Fibroblast of the aortic adventitia (primary cell): ENCODE measurements around the gene RAB4B. TPM values are rescaled to one million over a fixed set of nuclear protein-coding genes. Genes with fewer than 3 reads are reported as not detected.
"Not testable (repeated sequence)": the region's sequence is repeated elsewhere in the genome, so short reads cannot be mapped to it uniquely, and the experiment has no call there.

Experiments
- DNase-seq: peaks from one replicate; pipeline ENCODE4 v3.0.0-alpha.2; 2010; ENCODE audit warnings: low read depth
- H3K4me3 ChIP-seq: 2 replicates; pipeline ENCODE4 v1.5.1; 2011; ENCODE audit warnings: low read depth, mild to moderate bottlenecking, control low read depth, low read length, moderate library complexity
- total RNA-seq: library from RNA; depleted of rRNA; stranded (reverse); fragments of >200 nt; gene quantifications from 2 replicates; pipeline ENCODE4 v1.2.3, GENCODE V29; 2012; ENCODE audit warnings: low replicate concordance
- TF ChIP-seq, protein P1 (sequence below): IDR thresholded peaks from 2 replicates; pipeline ENCODE4 v1.5.1; 2011; ENCODE audit warnings: mild to moderate bottlenecking, low read length, control low read depth, inconsistent platforms; ENCODE audit not compliant: insufficient read depth

RAB4B gene
- total RNA-seq, 1 donor, result 10.1 TPM

DNA sequence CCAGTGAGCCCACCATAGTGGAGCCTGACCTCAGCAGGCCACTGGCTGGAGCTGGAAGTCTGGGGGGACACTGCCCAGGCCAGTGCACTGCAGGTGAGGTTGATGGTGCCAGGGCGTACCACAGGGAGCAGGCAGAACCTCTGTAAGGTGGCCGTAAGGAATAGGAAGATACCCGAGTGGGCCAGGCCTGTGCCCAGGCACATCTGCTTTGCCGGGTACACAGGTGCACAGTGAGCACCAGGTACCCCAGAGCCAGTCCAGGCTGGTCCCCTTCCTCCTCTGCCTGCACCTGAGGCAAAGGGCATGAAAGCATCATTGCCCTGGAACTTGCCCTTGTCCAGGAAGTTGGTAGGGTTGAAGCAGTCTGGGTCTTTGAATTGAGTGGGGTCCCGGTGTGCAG lies 30.4 kb downstream of the RAB4B start:
- TF ChIP-seq, protein P1, sequence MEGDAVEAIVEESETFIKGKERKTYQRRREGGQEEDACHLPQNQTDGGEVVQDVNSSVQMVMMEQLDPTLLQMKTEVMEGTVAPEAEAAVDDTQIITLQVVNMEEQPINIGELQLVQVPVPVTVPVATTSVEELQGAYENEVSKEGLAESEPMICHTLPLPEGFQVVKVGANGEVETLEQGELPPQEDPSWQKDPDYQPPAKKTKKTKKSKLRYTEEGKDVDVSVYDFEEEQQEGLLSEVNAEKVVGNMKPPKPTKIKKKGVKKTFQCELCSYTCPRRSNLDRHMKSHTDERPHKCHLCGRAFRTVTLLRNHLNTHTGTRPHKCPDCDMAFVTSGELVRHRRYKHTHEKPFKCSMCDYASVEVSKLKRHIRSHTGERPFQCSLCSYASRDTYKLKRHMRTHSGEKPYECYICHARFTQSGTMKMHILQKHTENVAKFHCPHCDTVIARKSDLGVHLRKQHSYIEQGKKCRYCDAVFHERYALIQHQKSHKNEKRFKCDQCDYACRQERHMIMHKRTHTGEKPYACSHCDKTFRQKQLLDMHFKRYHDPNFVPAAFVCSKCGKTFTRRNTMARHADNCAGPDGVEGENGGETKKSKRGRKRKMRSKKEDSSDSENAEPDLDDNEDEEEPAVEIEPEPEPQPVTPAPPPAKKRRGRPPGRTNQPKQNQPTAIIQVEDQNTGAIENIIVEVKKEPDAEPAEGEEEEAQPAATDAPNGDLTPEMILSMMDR, result no peak
- no peak for DNase-seq
- no peak overlapping the region for H3K4me3 ChIP-seq

DNA sequence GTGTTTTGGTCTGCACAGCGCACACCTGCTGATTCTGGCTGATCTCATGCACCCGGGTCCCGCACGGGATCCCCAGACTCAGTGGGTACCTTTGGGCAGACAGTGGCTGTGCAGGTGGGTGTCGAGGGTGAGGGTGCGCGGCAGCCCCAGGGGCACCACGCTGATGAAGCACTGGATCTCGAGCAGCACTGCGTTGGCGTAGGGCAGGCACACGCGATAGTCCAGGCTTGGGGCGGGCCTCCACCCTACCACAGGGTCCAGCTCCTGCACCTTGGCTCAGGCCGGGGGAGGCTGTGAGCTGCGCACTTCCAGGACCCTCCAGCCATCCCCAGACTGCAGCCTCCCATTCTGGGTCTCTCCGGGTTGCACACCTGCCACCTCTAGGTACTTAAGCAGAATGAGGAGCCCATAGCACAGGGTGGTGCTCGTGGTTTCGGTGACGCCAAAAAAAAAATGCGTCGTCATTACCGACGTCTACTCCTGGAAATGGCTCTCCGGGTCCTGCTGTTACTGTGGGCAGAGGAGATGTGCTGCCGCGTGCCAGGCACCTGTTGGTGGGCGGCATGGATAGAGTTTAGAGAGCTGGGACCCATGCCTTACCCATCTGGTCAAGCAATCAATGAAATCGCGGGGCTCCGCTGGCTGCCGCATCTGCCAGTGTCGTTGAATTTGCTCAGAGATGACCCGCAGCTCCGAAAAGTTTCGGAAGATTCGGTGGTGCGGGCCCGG lies 31.5 kb downstream of the RAB4B start:
- DNase-seq, result no peak
- no peak overlapping the region for H3K4me3 ChIP-seq
- TF ChIP-seq, protein P1, result no peak

DNA sequence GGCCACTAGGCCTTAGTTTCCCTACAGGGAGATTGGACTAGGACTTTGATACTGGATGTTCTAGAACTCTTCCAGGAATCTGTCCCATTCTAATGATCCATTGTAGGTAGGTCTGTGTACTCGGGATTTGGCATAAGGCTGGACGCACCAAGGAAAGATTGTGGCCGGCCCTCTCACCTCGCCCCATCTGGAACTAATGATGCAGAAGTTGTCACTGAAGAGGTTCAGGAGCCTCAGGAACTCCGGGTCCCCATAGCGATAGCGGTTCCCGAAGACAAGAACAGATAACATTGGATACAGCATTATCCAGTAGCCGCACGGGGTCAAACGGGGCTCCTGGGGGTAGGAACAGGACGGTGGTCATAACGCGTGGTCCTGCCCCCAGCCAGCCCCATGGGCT lies 32.1 kb downstream of the RAB4B start:
- H3K4me3 ChIP-seq, result peak overlapping the region; percentile 41
- no peak for DNase-seq
- TF ChIP-seq, protein P1, result no peak

DNA sequence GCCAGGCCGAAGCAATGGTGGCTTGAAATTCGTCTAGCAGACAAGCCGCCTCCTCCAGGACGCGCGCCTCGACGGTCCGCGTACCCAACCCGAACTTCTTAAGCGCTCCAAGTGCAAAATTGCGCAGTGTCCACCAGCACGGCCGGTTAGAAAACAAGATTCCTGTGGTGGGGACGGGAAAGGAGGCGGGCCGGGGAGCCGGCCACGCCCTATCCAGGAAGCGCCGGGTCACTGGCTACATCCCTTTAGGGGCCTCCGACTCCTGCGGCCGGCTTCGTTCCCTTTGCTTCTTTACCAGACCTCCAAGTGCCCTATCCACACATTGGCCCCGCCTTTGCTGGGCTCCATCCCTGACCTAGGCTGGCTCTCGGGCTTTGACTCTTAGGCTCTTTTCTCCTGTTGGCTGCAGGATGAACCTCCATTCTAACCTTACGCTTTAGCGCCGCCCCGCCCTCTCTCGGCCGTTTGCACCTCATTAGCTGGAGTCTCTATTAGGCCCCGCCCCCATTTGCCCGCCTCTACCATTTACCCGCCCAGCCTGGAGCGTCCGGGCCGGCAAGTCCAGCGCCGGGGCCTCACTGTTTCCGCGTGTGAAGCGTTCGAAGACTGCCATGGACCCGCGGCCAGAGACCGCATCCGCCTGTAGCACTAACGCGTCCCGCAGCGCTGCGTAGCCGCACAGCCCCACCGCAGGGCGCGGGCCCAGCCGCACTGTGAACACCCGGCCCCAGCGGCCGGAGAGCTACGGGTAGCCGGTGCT lies 32.8 kb downstream of the RAB4B start:
- DNase-seq, result peak; percentile 72
- H3K4me3 ChIP-seq, result peak overlapping the region; percentile 48

DNA sequence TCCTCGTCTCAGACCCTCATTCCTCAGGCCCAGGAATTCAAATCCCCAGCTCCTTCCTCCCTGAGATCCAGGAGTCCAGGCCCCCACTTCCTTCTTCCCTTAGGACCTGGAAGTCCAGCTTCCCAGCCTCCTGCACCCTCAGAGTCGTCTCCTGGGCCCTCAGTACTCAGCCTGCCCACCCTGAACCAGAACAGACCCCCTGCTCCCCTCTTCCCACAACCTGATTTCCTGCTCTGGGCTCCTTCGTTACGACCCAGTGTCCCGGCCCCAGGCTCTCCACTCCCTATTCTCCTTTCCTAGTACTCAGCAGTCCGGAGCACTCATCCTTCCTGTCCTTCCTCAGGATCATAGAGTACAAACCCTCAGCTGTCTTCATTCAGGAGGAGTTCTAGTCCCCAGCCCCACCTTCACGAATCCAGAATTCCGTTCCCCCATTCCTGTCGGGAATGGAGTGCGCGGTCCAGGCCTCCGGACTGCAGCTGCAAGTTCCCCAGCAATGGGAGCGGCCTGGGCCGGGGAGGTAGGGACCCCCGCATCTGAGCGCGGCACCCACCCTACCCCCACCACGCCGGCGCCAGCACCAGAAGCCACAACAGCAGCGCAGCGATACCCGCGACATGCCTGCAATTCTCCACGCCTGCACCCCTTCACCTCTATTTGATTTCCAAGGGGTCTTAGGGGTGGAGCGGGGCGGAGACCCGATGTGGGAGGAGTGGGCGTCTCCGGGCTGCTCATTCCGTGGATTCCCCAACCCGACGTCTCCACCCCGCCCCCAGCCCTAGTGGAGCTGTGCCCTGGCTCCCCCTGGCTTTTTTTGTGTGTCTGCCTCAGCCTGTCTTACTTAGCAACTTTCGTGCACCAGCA lies 33.7 kb downstream of the RAB4B start:
- TF ChIP-seq, protein P1, result no peak
- H3K4me3 ChIP-seq, result no peak overlapping the region

DNA sequence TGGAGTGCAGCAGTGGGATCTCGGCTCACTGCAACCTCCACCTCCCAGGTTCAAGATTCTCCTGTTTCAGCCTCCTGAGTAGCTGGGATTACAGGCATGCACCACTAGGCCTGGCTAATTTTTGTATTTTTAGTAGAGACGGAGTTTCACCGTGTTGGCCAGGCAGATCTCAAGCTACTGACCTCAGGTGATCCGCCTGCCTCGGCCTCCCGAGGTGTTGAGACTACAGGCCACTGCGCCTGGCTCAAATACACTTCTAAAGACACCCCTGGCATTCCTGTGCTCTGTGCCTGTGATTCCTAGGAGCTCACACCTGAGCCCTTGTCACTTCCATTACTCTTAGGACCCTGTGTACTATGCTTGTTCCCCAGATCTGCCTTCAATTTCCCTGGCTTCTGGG lies 34.5 kb downstream of the RAB4B start:
- DNase-seq, H3K4me3 ChIP-seq: not testable (repeated sequence)

More for the DNA sequence above, 33.7 kb downstream of the RAB4B start:
- DNase-seq, result no peak

DNA sequence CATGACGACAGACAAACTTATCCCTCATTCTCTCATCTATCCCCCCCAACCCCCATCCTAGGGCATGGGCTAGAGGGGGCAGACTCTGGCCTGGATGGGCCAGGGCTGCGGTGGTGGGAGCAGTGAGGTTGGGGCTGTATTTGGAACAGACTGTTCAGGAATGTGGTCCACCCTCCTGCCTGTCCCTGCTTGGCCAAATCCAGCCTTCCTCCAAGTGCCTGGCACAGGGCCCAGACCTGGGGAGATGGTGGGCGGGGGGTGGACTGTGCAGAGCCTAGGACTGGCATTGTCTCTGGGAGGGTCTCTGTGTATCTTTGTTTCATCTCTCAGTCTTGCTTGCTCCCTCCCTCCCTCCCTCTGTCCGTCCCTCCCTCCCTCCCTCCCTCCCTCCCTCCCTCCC lies 35.1 kb downstream of the RAB4B start:
- TF ChIP-seq, protein P1, result no peak
- DNase-seq, result peak; percentile 57
- H3K4me3 ChIP-seq, result no peak overlapping the region
